ENCODE data around the gene ZNF76. TPM values are rescaled to one million over a fixed set of nuclear protein-coding genes. Genes with fewer than 3 reads are reported as not detected.
"Not testable (repeated sequence)": the region's sequence is repeated elsewhere in the genome, so short reads cannot be mapped to it uniquely, and the experiment has no call there.

The ZNF76 gene
- total RNA-seq, 1 experiment from 2014 or later, result 7.2 TPM

GRCh38 chr6:35300848-35301247 lies 41.3 kb downstream of the ZNF76 start:
- no peak for DNase-seq (ENCODE audit: low spot score)

DNA sequence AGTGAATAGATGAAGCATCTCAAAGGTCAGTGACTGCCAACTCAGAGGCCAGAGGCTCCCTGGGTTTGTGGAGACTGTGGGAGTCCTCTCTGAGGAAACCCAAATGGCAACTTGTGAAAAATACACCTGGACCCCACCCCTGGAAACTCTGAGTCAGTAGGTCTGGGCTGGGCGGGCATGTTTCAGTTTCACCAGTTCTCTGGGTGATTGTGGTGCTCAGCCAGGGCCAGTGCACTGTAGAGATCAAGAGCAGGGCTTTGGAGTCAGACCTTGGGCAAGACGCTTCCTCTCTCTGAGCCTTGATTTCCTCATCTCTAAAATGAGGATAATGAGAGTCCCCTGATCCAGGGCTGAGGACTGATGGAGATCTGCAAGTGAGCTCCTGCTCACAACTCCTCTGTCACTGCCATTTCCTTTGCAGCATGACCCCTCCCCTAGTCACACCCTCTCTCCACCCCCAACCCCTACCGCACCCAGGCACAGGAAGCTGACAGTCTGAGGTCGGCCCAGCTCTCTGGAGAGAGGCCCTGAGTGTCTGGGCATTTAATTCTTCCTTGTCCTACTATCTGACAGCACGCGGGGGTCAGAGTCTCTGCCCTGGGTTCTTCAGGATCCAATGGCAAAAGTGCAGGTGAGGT lies 43.2 kb downstream of the ZNF76 start:
- DNase-seq (ENCODE audit: low spot score), result no peak

DNA sequence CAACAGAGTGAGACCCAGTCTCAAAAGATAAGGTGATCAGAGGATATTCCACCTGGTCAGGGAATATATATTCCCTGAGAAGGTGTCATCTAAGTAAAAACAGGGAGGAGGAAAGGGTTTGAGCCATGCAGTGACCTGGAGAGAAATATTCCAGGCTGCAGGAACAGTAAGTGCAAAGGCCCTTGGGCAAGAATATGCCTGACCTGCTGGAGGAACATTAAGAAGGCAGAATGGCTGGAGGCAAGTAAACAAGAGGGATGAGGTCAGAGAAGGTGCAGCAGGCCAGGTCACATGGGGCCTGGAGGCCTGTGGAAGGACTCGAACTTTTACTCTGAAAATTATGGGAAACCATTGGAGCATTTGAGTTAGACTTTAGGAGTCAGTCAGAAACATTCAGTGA lies 44.8 kb downstream of the ZNF76 start:
- DNase-seq (ENCODE audit: low spot score), result no peak

- DNase-seq (ENCODE audit: low spot score), result no peak
Measured at GRCh38 chr6:35305117-35305516, 45.6 kb downstream of the ZNF76 start.

DNA sequence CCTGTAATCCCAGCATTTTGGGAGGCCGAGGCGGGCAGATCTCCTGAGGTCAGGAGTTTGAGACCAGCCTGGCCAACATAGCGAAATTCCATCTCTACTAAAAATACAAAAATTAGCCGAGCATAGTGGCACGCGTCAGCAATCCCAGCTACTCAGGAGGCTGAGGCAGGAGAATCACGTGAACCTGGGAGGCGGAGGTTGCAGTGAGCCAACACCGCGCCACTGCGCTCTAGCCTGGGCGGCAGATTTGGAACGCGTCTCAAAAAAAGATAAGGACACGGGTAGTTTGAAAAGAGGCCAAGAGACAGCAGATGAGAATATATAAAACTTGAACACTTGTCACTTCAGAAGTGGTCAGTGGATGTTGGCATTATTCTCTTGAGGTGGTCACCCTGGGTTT lies 47.6 kb downstream of the ZNF76 start:
- DNase-seq (ENCODE audit: low spot score), result not testable (repeated sequence)

DNA sequence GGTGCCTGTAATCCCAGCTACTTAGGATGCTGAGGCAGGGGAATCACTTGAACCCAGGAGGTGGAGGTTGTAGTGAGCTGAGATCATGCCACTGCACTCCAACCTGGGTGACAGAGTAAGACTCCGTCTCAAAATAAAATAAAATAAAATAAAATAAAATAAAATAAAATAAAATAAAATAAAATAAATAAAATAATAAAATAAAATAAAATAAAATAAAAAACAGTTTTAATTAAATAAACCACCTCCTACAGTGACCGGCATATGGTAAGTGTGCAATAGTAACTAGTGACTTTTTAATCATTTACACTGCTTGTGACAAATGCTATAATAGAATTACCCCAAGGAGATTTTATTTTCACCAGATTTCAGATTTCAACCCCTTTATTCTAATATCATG lies 49.0 kb downstream of the ZNF76 start:
- not testable (repeated sequence) for DNase-seq (ENCODE audit: low spot score)

DNA sequence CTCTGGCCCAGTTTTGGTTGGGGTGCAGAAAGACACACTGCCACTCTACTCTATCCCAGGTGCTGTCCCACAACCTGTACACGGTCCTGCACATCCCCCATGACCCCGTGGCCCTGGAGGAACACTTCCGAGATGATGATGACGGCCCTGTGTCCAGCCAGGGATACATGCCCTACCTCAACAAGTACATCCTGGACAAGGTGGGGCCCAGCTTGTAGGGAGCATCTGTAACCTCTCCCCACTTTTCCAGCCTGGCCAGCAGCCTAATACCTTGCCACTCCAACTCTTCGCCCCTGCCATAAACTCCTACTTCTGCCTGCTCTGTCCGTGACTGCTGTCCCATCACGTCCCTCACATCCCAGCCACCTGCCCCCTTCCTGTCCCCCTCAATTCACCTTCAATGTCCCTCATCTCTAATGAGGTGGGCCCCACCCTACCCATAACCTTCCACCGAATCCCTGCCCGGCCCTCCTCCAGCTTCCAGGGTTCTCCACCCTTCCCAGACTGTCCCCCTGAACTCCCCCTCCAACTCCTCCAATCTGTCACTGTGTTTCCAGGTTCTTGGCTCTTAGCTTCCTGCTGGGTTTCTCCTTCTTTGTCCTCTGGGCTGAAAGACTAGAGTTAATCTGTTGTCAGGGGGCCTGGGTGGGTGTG lies 50.2 kb downstream of the ZNF76 start:
- DNase-seq (ENCODE audit: low spot score), result no peak

GRCh38 chr6:35310265-35310831 lies 50.8 kb downstream of the ZNF76 start:
- no peak for DNase-seq (ENCODE audit: low spot score)

DNA sequence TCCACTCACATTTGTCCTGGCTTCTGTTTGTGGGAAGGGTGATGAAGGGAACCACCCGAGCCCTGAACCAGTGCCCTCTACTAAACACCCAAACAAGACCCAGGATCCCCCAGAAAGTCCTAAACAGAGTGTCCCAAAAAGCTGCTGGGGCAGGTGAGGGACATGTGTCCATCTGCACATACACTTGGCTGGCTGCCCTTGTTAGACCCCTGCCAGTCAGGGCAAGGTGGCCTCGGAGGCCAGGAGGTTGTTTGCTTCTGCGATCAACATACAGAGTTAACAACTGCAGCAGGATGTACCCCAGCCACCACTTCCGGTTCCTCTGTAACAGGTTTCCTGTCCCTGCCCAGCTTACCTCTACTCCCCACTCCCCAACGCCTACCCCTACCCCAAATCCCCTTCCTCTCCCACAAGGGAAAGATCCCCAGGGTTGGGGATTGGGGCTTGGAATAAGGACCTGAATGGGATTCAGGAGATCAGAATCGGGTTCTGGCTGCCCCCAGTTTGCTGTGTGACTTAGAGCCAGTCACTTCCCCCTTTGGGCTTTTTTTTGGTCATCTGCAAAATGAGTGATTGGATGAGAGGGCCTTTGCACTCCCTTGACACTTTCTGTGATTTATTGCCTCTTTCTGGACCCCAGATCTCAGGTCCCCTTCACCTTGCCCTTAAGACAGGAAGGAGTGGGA lies 52.0 kb downstream of the ZNF76 start:
- DNase-seq (ENCODE audit: low spot score), result no peak

GRCh38 chr6:35312076-35312800 lies 52.7 kb downstream of the ZNF76 start:
- no peak for DNase-seq (ENCODE audit: low spot score)

DNA sequence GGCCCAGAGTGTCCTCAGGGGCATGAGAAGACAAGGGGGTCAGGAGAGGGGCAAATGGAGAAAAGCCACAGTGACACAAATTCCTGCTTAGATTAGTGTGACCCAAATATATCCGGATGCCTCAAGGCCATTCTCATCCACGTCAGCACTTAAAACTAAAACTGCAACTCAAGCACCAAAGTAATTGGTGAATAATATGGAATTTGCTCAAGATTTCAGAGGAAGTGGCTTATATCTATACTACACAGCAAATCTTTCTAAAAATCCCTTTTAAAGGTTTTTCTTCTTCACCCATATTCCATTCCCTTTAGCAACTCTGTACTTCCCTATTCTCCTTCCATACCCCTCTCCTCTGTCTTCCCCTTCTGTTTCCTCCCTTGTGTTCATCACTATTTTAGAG lies 53.3 kb downstream of the ZNF76 start:
- no peak for DNase-seq (ENCODE audit: low spot score)

DNA sequence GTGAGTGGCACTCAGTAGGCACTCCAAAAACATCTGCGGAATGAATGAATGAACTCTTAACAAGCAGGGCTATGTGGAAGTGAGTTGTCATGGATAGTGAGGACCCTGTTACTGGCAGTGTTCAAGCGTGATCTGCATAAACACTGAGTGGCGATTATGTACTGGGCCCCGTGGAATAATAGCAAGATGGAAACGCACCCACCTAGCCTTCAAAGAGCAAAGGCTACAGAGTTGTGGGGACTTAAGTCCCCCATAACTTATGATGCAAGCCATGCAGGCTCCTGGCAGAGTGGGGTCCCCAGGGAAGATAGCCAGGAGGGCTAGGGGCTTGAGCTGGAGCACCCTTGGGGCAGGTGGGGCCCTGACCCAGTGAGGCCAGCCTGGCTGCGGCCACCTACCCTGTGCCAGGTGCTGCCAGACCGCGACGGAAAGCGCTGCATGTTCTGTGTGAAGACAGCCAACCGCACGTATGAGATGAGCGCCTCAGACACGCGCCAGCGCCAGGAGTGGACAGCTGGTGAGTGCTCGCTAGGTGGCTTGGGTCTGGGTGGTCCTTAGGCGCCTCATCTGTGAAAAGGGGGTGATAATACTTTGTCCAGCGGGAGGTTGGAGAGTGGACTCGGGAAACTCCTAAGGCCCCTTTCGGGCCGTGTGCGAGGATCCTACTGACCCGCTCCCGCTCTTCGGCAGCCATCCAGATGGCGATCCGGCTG lies 58.1 kb downstream of the ZNF76 start:
- DNase-seq (ENCODE audit: low spot score), result no peak

DNA sequence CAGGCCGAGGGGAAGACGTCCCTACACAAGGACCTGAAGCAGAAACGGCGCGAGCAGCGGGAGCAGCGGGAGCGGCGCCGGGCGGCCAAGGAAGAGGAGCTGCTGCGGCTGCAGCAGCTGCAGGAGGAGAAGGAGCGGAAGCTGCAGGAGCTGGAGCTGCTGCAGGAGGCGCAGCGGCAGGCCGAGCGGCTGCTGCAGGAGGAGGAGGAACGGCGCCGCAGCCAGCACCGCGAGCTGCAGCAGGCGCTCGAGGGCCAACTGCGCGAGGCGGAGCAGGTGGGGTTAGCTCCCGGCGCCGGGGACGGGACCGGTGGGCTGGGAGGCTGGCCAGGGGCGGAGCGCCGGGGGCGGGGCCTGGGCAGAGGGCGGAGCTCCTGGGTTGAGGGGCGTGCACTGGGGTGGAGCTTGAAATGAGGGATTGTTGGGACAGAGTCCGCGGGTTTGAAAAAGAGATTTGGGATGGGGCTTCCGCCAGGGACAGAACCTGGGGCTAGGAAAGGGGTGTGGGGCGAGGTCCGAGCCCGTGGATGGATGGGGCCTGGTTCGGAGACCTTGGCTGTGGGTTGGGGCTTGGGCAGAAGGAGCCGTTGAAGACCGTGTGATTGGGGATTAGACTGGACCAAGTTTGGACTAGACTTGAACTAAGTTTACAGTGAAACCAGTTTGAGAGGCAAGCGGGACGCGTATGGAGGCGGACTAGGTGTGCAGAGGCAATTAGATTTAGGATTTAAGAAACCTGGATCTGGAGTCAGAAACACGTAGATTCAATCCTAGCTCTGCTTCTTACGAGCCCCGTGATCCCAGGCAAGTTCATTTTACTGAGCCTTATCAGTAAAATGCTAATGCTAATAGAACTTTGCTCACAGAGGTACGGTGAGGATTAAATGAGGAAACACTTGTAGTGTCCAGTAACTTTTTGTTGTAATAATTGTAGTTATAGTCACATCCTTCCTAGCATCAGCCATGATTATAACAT lies 58.9 kb downstream of the ZNF76 start:
- peak; percentile 73 for DNase-seq (ENCODE audit: low spot score)

DNA sequence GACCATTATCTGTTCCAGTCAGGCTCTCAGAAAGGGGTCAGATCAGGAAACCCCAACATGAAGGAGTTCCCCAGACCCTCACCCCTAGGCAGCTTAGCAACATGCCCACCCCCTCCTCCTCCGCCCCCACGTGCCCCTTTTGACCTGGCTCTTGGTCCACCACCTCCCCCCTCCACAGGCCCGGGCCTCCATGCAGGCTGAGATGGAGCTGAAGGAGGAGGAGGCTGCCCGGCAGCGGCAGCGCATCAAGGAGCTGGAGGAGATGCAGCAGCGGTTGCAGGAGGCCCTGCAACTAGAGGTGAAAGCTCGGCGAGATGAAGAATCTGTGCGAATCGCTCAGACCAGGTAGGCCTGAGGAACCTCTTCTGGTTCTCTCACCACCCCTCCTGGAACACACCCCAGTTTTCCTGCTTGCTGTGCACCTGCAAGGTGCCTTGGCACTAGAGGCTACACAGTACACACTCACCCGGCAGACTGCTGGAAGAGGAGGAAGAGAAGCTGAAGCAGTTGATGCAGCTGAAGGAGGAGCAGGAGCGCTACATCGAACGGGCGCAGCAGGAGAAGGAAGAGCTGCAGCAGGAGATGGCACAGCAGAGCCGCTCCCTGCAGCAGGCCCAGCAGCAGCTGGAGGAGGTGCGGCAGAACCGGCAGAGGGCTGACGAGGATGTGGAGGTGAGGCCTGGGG lies 60.0 kb downstream of the ZNF76 start:
- DNase-seq (ENCODE audit: low spot score), result no peak

GRCh38 chr6:35320031-35320410 lies 60.5 kb downstream of the ZNF76 start:
- DNase-seq (ENCODE audit: low spot score), result no peak

DNA sequence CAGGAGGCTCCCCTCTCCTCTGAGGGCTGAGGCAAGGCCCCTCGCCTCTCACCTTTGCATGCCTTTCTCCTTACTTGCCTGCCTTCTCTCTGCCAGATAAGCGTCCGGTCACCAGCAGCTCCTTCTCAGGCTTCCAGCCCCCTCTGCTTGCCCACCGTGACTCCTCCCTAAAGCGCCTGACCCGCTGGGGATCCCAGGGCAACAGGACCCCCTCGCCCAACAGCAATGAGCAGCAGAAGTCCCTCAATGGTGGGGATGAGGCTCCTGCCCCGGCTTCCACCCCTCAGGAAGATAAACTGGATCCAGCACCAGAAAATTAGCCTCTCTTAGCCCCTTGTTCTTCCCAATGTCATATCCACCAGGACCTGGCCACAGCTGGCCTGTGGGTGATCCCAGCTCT lies 61.6 kb downstream of the ZNF76 start:
- DNase-seq (ENCODE audit: low spot score), result no peak

DNA sequence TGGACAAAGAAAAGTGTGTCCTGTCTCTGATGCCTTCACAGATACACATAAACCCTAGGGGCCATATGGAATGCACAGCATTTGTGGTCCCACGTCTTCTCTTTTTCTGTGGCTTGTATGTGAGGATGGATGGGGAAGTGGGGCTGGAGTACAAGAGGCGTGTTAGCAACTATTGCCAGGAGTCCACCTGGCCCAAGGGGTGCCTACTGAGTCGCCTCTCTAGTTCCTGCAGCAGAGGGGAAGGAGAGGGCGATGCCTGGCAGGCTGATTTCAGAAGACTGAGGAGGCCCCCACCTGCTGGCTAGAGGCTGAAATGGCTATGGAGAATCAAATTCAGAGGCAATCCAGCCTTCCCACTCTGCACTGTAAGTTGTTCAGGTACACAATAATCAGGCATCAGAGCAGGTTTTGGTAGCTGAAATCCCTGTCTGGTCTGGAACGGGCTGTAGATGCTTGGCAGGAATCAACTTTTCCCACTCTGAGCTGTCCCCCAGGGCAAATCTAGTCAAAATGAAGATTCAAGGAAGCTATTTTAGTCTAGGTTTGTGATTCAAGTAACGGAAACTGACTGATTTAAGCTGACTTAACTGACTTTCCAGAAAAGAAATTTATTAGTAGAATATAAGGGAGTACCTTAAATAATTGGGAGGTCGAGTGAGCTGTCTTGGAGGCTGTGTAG lies 68.0 kb downstream of the ZNF76 start:
- peak; percentile 37 for DNase-seq (ENCODE audit: low spot score)

GRCh38 chr6:35328108-35328723 lies 68.7 kb downstream of the ZNF76 start:
- no peak for DNase-seq (ENCODE audit: low spot score)

- not testable (repeated sequence) for DNase-seq (ENCODE audit: low spot score)
Measured at GRCh38 chr6:35328965-35329364, 69.4 kb downstream of the ZNF76 start.
